ENCODE measurements around the gene FBXL7.

DNA sequence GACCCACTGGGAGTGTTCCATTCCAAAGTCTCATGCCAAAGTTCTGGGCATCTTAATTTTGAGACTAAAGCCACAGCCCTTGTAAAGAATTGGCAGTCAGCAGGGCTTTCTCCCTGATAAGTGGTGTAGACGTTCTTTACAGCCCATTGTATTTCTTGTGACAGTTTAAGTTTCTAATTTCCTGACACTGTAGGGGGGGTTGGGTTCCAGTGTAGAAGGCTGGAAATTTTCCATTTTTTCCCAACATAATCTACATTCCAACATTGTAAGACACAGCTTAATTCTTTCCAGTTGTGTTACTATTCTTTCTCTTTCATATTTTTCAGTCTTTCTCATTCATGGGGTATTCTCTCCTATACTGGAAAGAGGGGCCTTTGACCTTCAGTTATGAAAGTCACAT, 121.1 kb downstream of the FBXL7 start:
- TF ChIP-seq CTCF (conservative IDR thresholded peaks at IDR 0.05; ENCODE audit: low read length), result no peak
- TF ChIP-seq EZH2phosphoT487 (IDR thresholded peaks at IDR 0.05; ENCODE audit: borderline replicate concordance, low read depth, low read length), result no peak
